Measurements from ENCODE around the gene ARG2. TPM values are rescaled to one million over a fixed set of nuclear protein-coding genes. Genes with fewer than 3 reads are reported as not detected.

ARG2 gene
- total and polyA plus RNA-seq, 2 of the 4 experiments (the other 2 are of a cell fraction), result 1.1 to 2.5 TPM

DNA sequence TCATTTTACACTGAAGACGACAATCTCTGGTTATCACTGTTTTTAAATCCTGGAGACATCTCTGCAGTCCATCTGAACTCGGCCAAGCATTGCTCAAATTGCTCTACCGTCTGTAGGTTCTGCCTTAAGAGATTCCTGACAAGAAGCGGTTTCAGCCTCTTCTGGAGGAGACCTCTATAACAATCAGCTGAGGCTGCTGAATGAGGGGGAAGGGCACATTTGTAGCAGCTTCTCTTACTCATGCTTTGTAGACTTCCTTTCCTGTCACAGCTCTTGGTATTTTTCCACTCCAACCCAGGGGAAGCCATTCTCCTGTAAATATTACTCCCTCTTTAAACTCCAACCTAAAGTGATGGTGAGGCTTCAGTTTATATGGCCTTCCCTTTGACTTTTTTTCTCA, 3.0 kb downstream of the ARG2 start:
- Histone ChIP-seq H2AFZ (replicated peaks; ENCODE audit: low read length, poor library complexity) (peak overlapping the region; percentile 17), H3K18ac (ENCODE audit: low read depth, low read length) (no peak overlapping the region), H4K8ac (ENCODE audit: low read depth in 2 of 2, low read length in 2 of 2) (peak overlapping the region in 1 of 2 experiments; percentile 45; a peak in 1 of 4 replicates), H3K4me3 (ENCODE audit: insufficient read depth, low read depth, low read length) (no peak overlapping the region), H3K36me3 (ENCODE audit: control insufficient read depth, insufficient read depth, low read length) (no peaks in the 10 kb centered on the region), H3K4ac (ENCODE audit: low read depth, low read length) (no peak overlapping the region), H3K4me1 (ENCODE audit: control insufficient read depth, insufficient read depth, low read length) (peaks cover 3% of the 10 kb centered on the region; the same call in 1 of the 2 replicates), H4K5ac (ENCODE audit: low read depth, low read length) (no peak overlapping the region), H2BK5ac (ENCODE audit: low read depth, low read length, poor library complexity, severe bottlenecking) (peak overlapping the region; percentile 6), H4K91ac (ENCODE audit: insufficient read depth, low read depth, low read length) (no peak overlapping the region), H2BK120ac (ENCODE audit: low read depth, low read length) (no peak overlapping the region), H3K27me3 (ENCODE audit: control insufficient read depth, insufficient read depth, low read length) (no peaks in the 10 kb centered on the region), H3K9me3 (ENCODE audit: control insufficient read depth, insufficient read depth, low read length) (no peaks in the 10 kb centered on the region), H3K9ac (ENCODE audit: low read depth, low read length) (no peak overlapping the region), H3K27ac (ENCODE audit: insufficient read depth, low read length) (no peak overlapping the region), H2AK5ac (ENCODE audit: low read depth, low read length) (no peak overlapping the region), H3K14ac (replicated peaks; ENCODE audit: low read depth, low read length) (no peak overlapping the region), H2AK9ac (replicated peaks; ENCODE audit: low read depth, low read length, poor library complexity) (no peak overlapping the region), H3K9me1 (ENCODE audit: insufficient read depth, low read length) (no peaks in the 10 kb centered on the region), H4K20me1 (ENCODE audit: insufficient read depth, low read length) (no peaks in the 10 kb centered on the region), H3K56ac (ENCODE audit: extremely low read depth, insufficient read depth, low read length) (no peak overlapping the region), H3K4me2 (ENCODE audit: low read depth, low read length) (peak overlapping the region; percentile 32; the same call in 1 of the 2 replicates), H2BK15ac (ENCODE audit: low read depth, low read length) (no peak overlapping the region), H2BK20ac (ENCODE audit: low read depth, low read length) (no peak overlapping the region), H3K23ac (ENCODE audit: low read depth, low read length) (no peak overlapping the region), H3K79me1 (ENCODE audit: low read depth in 1 of 2, low read length in 2 of 2) (no peaks in the 10 kb centered on the region)
- DNase-seq, result peak; percentile 85
- in situ Hi-C loops (cut with MboI; ENCODE audit: low sequenced_read_pairs) (loop anchor here (5.0 kb wide), 1 partner anchor 45 kb away; no protein-coding TSS in a partner anchor), dilution Hi-C loops (cut with HindIII; ENCODE audit: low sequenced_read_pairs, unreplicated experiment) (no loop called here), intact Hi-C loops (cut with micrococcal nuclease) (no loop called here)
- no peak for TF ChIP-seq MAZ (IDR thresholded peaks at IDR 0.05; ENCODE audit: borderline replicate concordance, low read depth, low read length)
- no peak for TF ChIP-seq SMC3 (IDR thresholded peaks at IDR 0.05; ENCODE audit: low read depth, low read length)
- TF ChIP-seq RCOR1 (IDR thresholded peaks at IDR 0.05; ENCODE audit: insufficient replicate concordance, low read length), result no peak
- TF ChIP-seq CHD1 (IDR thresholded peaks at IDR 0.05; ENCODE audit: low read depth, low read length), result no peak
- TF ChIP-seq BHLHE40 (IDR thresholded peaks at IDR 0.05; ENCODE audit: low read depth, low read length), result no peak
- peak; percentile 41 for TF ChIP-seq MAFK (IDR thresholded peaks at IDR 0.05; ENCODE audit: low read depth, low read length)
- TF ChIP-seq, protein P1, sequence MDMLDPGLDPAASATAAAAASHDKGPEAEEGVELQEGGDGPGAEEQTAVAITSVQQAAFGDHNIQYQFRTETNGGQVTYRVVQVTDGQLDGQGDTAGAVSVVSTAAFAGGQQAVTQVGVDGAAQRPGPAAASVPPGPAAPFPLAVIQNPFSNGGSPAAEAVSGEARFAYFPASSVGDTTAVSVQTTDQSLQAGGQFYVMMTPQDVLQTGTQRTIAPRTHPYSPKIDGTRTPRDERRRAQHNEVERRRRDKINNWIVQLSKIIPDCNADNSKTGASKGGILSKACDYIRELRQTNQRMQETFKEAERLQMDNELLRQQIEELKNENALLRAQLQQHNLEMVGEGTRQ (IDR thresholded peaks at IDR 0.05; ENCODE audit: low read depth, low read length), result no peak
- TF ChIP-seq NFE2L2 (IDR thresholded peaks at IDR 0.05; ENCODE audit: low read depth, low read length), result no peak
- no peak for TF ChIP-seq POLR2A (IDR thresholded peaks at IDR 0.05; ENCODE audit: low read depth, low read length)
- CTCF ChIA-PET, result interaction anchor here (0.6 to 1.0 kb wide), 2 partner anchors 82 to 526 kb away, joined by 3 to 6 read pairs; no protein-coding TSS in a partner anchor
- POLR2A ChIA-PET (ENCODE audit: unreplicated experiment), result no interaction called here
- BruUV-seq (replicated peaks), result no TSS peak
- WGBS, 2 experiments (ENCODE audit: extremely low coverage in 2 of 2, insufficient read length in 1 of 2), result no CpG with 5 or more reads among the region's 4 CpGs
- ATAC-seq (ENCODE audit: low read depth), result peak; percentile 40

Data from IMR-90 (cell line).